Uterus (tissue), 2 donors: ENCODE data around the gene CHST11.

Experiments used
- POLR2A ChIP-seq, 2 donors: fragments of 450-650 bp; IDR thresholded peaks; one replicate each; pipeline ENCODE4 v1.6.1; 2016; ENCODE audit warnings: antibody characterized with exemption in 2 of 2, mild to moderate bottlenecking in 1 of 2, moderate library complexity in 1 of 2
- TF ChIP-seq, protein P1 (sequence below), 4 experiments: fragments of 200-600 bp in 2 of 4; fragments of 450-650 bp in 2 of 4; sonication (generic) in 2 of 4; IDR thresholded peaks; one replicate each; pipeline ENCODE4 v1.5.1; 2016 to 2019; ENCODE audit warnings: antibody characterized with exemption in 4 of 4, mild to moderate bottlenecking in 2 of 4, moderate library complexity in 1 of 4

DNA sequence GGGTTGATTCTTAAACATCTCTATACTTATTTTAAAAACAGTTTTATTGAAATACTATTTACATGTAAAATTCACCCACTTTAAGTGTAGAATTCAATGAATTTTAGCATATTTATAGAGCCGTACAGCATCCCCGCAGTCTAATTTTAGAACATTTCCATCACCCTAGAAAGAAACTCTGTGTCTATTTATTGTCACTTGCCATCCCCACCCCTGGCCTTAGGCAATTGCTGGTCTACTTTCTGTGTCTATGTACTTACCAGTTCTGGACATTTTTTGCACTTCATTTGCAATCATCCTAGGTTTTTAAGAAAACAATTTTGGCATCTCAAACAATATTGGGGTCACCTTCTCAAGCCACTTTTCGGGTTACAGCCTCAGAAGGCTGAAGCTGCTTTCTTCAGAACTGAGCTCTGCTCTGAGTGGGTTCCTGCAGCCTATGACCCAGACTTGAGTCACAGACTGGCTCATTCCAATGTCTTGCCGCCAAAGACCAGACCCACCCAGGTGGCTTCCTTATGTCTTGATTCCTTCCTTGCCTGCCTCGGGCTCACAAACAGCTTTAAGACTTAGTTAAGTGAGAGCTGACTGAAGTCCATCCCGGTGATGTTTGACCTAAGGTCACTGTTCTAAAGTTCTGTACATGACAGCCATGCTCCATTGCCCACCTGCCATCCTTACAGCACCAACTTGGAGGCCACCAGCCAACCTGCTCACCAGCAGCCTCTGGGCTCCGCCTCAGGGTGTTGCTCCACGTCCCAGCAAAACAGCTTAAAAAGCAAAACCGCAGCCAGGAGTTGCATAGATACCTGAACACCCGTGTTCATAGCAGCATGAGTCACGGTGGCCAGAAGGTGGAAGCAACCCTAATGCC lies 131.5 kb downstream of the CHST11 start:
- TF ChIP-seq, protein P1, sequence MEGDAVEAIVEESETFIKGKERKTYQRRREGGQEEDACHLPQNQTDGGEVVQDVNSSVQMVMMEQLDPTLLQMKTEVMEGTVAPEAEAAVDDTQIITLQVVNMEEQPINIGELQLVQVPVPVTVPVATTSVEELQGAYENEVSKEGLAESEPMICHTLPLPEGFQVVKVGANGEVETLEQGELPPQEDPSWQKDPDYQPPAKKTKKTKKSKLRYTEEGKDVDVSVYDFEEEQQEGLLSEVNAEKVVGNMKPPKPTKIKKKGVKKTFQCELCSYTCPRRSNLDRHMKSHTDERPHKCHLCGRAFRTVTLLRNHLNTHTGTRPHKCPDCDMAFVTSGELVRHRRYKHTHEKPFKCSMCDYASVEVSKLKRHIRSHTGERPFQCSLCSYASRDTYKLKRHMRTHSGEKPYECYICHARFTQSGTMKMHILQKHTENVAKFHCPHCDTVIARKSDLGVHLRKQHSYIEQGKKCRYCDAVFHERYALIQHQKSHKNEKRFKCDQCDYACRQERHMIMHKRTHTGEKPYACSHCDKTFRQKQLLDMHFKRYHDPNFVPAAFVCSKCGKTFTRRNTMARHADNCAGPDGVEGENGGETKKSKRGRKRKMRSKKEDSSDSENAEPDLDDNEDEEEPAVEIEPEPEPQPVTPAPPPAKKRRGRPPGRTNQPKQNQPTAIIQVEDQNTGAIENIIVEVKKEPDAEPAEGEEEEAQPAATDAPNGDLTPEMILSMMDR (IDR thresholded peaks at IDR 0.05) = no peak
- no peak for TF ChIP-seq POLR2A (IDR thresholded peaks at IDR 0.05)
